H1 (cell line): ENCODE data around the gene RAPH1.

Source experiments
- BCL11A ChIP-seq, 2 experiments: IDR thresholded peaks; one replicate each; pipeline ENCODE4 v1.6.1; 2011; ENCODE audit warnings: low read depth in 2 of 2, low read length in 2 of 2, mild to moderate bottlenecking in 2 of 2
- CREB1 ChIP-seq: IDR thresholded peaks from 2 replicates; pipeline ENCODE4 v1.6.1; 2012; ENCODE audit warnings: inconsistent platforms
- EGR1 ChIP-seq: IDR thresholded peaks from 2 replicates; pipeline ENCODE4 v1.6.1; 2011; ENCODE audit warnings: low read depth, low read length, borderline replicate concordance
- EP300 ChIP-seq, 2 experiments: IDR thresholded peaks; 1 replicate in 1 of 2; 2 replicates in 1 of 2; pipeline ENCODE4 v1.6.1; 2011 to 2012; ENCODE audit warnings: low read depth in 2 of 2, low read length in 2 of 2, mild to moderate bottlenecking in 2 of 2, borderline replicate concordance in 1 of 2, inconsistent platforms in 1 of 2, moderate library complexity in 1 of 2
- EZH2 ChIP-seq: fragments of 200-600 bp; sonication (generic); IDR thresholded peaks from 2 replicates; pipeline ENCODE4 v1.7.1; 2012; ENCODE audit warnings: low read depth, mild to moderate bottlenecking, moderate library complexity, low read length, inconsistent platforms; ENCODE audit not compliant: severe bottlenecking
- GABPA ChIP-seq: IDR thresholded peaks from 2 replicates; pipeline ENCODE4 v1.6.1; 2011; ENCODE audit warnings: mild to moderate bottlenecking, low read length, moderate library complexity, borderline replicate concordance; ENCODE audit not compliant: insufficient read depth
- JUND ChIP-seq: IDR thresholded peaks from 2 replicates; pipeline ENCODE4 v1.6.1; 2011; ENCODE audit warnings: mild to moderate bottlenecking, improper control_type of control experiment, low read length
- MAFK ChIP-seq: IDR thresholded peaks from 2 replicates; pipeline ENCODE4 v1.6.1; 2012; ENCODE audit warnings: low read depth, mild to moderate bottlenecking, improper control_type of control experiment, low read length
- POLR2A ChIP-seq, 2 experiments: IDR thresholded peaks; 1 replicate in 1 of 2; 2 replicates in 1 of 2; pipeline ENCODE4 v1.6.1; 2011; ENCODE audit warnings: low read depth in 2 of 2, low read length in 2 of 2, mild to moderate bottlenecking in 2 of 2; ENCODE audit errors: control extremely low read depth in 1 of 2
- RAD21 ChIP-seq, 2 experiments: IDR thresholded peaks in 1 of 2; conservative IDR thresholded peaks in 1 of 2; 2 replicates each; pipeline ENCODE4 v1.6.1; 2011; ENCODE audit warnings: low read depth in 2 of 2, low read length in 2 of 2, improper control_type of control experiment in 1 of 2, inconsistent platforms in 1 of 2, mild to moderate bottlenecking in 1 of 2, moderate library complexity in 1 of 2
- RFX5 ChIP-seq: IDR thresholded peaks from 2 replicates; pipeline ENCODE4 v1.6.1; 2011; ENCODE audit warnings: low read depth, low read length, improper control_type of control experiment, borderline replicate concordance
- TF ChIP-seq, protein P1 (sequence below), 3 experiments: IDR thresholded peaks; 1 replicate in 2 of 3; 2 replicates in 1 of 3; pipeline versions ENCODE4 v1.5.1 to v1.6.1; 2011; ENCODE audit warnings: low read length in 3 of 3, mild to moderate bottlenecking in 3 of 3, inconsistent platforms in 2 of 3, low read depth in 1 of 3, moderate library complexity in 1 of 3; ENCODE audit not compliant: insufficient read depth in 1 of 3; ENCODE audit errors: control extremely low read depth in 1 of 3
- TF ChIP-seq, protein P2 (sequence below): IDR thresholded peaks from 2 replicates; pipeline ENCODE4 v1.6.1; 2012; ENCODE audit warnings: inconsistent platforms

- TF ChIP-seq CREB1 (no peak), EP300 (IDR thresholded peaks at IDR 0.05; ENCODE audit: borderline replicate concordance in 1 of 2, low read depth in 2 of 2, low read length in 2 of 2) (no peak), GABPA (no peak), POLR2A (IDR thresholded peaks at IDR 0.05; ENCODE audit: control extremely low read depth in 1 of 2, low read depth in 2 of 2, low read length in 2 of 2) (no peak), RFX5 (no peak), JUND (no peak), BCL11A (IDR thresholded peaks at IDR 0.05; ENCODE audit: low read depth in 2 of 2, low read length in 2 of 2) (no peak), MAFK (no peak), EZH2 (no peak), RAD21 (IDR thresholded peaks at IDR 0.05 in 1 of 2, conservative IDR thresholded peaks at IDR 0.05 in 1 of 2; ENCODE audit: low read depth in 2 of 2, low read length in 2 of 2) (no peak), EGR1 (no peak)
- TF ChIP-seq, protein P1, sequence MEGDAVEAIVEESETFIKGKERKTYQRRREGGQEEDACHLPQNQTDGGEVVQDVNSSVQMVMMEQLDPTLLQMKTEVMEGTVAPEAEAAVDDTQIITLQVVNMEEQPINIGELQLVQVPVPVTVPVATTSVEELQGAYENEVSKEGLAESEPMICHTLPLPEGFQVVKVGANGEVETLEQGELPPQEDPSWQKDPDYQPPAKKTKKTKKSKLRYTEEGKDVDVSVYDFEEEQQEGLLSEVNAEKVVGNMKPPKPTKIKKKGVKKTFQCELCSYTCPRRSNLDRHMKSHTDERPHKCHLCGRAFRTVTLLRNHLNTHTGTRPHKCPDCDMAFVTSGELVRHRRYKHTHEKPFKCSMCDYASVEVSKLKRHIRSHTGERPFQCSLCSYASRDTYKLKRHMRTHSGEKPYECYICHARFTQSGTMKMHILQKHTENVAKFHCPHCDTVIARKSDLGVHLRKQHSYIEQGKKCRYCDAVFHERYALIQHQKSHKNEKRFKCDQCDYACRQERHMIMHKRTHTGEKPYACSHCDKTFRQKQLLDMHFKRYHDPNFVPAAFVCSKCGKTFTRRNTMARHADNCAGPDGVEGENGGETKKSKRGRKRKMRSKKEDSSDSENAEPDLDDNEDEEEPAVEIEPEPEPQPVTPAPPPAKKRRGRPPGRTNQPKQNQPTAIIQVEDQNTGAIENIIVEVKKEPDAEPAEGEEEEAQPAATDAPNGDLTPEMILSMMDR (IDR thresholded peaks at IDR 0.05; ENCODE audit: control extremely low read depth in 1 of 3, insufficient read depth in 1 of 3, low read depth in 1 of 3, low read length in 3 of 3), result no peak
- TF ChIP-seq, protein P2, sequence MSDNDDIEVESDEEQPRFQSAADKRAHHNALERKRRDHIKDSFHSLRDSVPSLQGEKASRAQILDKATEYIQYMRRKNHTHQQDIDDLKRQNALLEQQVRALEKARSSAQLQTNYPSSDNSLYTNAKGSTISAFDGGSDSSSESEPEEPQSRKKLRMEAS, result no peak
These were observed 42.1 kb downstream of the RAPH1 start for GRCh38 chr2:203492965-203493364.
